CD14-positive monocyte (primary cell): ENCODE data around the gene CARNS1. TPM values are rescaled to one million over a fixed set of nuclear protein-coding genes. Genes with fewer than 3 reads are reported as not detected.

Experiments used
- DNase-seq, 3 donors: peaks; one replicate each; pipeline ENCODE4 v3.0.0-alpha.2; 2011 to 2022
- H2AFZ ChIP-seq: 2 replicates; pipeline ENCODE4 v1.6.0; 2012; ENCODE audit warnings: mild to moderate bottlenecking, low read depth, low read length, inconsistent platforms; ENCODE audit not compliant: insufficient read depth, poor library complexity, severe bottlenecking
- H3K27ac ChIP-seq, 2 donors: 1 replicate in 1 of 2; 2 replicates in 1 of 2; pipeline ENCODE4 v1.5.1; 2012 to 2013; ENCODE audit warnings: low read length in 2 of 2, control low read depth in 1 of 2, inconsistent platforms in 1 of 2, low read depth in 1 of 2, mild to moderate bottlenecking in 1 of 2
- H3K27me3 ChIP-seq, 2 donors: one replicate each; pipeline versions ENCODE4 v1.6.0 to v1.6.1; 2011 to 2013; ENCODE audit warnings: low read length in 2 of 2; ENCODE audit not compliant: control insufficient read depth in 2 of 2, insufficient read depth in 2 of 2
- H3K36me3 ChIP-seq, 2 donors: replicated peaks in 1 of 2; 1 replicate in 1 of 2; 2 replicates in 1 of 2; pipeline versions ENCODE4 v1.5.1 to v1.6.1; 2012 to 2013; ENCODE audit warnings: low read length in 2 of 2, control low read depth in 1 of 2, inconsistent platforms in 1 of 2, mild to moderate bottlenecking in 1 of 2; ENCODE audit not compliant: insufficient read depth in 2 of 2, control insufficient read depth in 1 of 2
- H3K4me1 ChIP-seq, 2 donors: 1 replicate in 1 of 2; 2 replicates in 1 of 2; pipeline versions ENCODE4 v1.5.1 to v1.6.1; 2012 to 2013; ENCODE audit warnings: low read length in 2 of 2, control low read depth in 1 of 2, inconsistent platforms in 1 of 2, mild to moderate bottlenecking in 1 of 2, moderate library complexity in 1 of 2; ENCODE audit not compliant: insufficient read depth in 2 of 2, control insufficient read depth in 1 of 2
- H3K4me2 ChIP-seq: replicated peaks from 2 replicates; pipeline ENCODE3; 2012; ENCODE audit warnings: low read length, moderate library complexity, mild to moderate bottlenecking; ENCODE audit not compliant: poor library complexity, severe bottlenecking; ENCODE audit errors: extremely low read depth
- H3K4me3 ChIP-seq, 3 experiments: fragments of 200-600 bp in 1 of 3; sonication (generic) in 1 of 3; replicated peaks in 1 of 3; 1 replicate in 2 of 3; 2 replicates in 1 of 3; pipeline ENCODE4 v1.5.1; 2011 to 2013; ENCODE audit warnings: low read length in 3 of 3, mild to moderate bottlenecking in 3 of 3, control low read depth in 2 of 3, low read depth in 2 of 3, inconsistent platforms in 1 of 3, moderate library complexity in 1 of 3
- H3K79me2 ChIP-seq: 2 replicates; pipeline ENCODE4 v1.6.0; 2012; ENCODE audit warnings: mild to moderate bottlenecking, control low read depth, inconsistent platforms, low read length, moderate library complexity; ENCODE audit not compliant: insufficient read depth
- H3K9ac ChIP-seq: 2 replicates; pipeline ENCODE4 v1.6.0; 2017; ENCODE audit warnings: low read length, mild to moderate bottlenecking; ENCODE audit not compliant: insufficient read depth, poor library complexity, severe bottlenecking
- H3K9me3 ChIP-seq, 2 donors: replicated peaks in 1 of 2; 1 replicate in 1 of 2; 2 replicates in 1 of 2; pipeline versions ENCODE4 v1.5.1 to v1.6.1; 2012 to 2013; ENCODE audit warnings: low read length in 2 of 2, control low read depth in 1 of 2; ENCODE audit not compliant: control insufficient read depth in 1 of 2, insufficient read depth in 1 of 2
- H4K20me1 ChIP-seq: 2 replicates; pipeline ENCODE4 v1.6.0; 2012; ENCODE audit warnings: mild to moderate bottlenecking, low read length, control low read depth, moderate library complexity; ENCODE audit not compliant: insufficient read depth
- H3K27ac Mint-ChIP-seq, 7 donors: one replicate each; pipeline ENCODE4 v1.8.0; 2020; ENCODE audit warnings: mild to moderate bottlenecking in 7 of 7, mixed read lengths in 7 of 7, moderate library complexity in 6 of 7, inconsistent platforms in 2 of 7
- H3K27me3 Mint-ChIP-seq, 3 donors: one replicate each; pipeline ENCODE4 v1.8.0; 2021 to 2022; ENCODE audit warnings: low read depth in 3 of 3, mild to moderate bottlenecking in 3 of 3, mixed read lengths in 3 of 3, moderate library complexity in 3 of 3, inconsistent platforms in 1 of 3
- H3K36me3 Mint-ChIP-seq, 2 donors: one replicate each; pipeline ENCODE4 v1.8.0; 2020; ENCODE audit warnings: mixed read lengths in 2 of 2, inconsistent platforms in 1 of 2, mild to moderate bottlenecking in 1 of 2
- H3K4me1 Mint-ChIP-seq: one replicate; pipeline ENCODE4 v1.8.0; 2020; ENCODE audit warnings: mild to moderate bottlenecking, mixed read lengths
- H3K4me3 Mint-ChIP-seq, 2 donors: one replicate each; pipeline ENCODE4 v1.8.0; 2020; ENCODE audit warnings: mild to moderate bottlenecking in 2 of 2, mixed read lengths in 2 of 2, moderate library complexity in 1 of 2
- H3K9me3 Mint-ChIP-seq, 7 donors: one replicate each; pipeline ENCODE4 v1.8.0; 2020 to 2022; ENCODE audit warnings: mixed read lengths in 7 of 7, mild to moderate bottlenecking in 6 of 7, moderate library complexity in 6 of 7, inconsistent platforms in 2 of 7
- CTCF ChIP-seq: fragments of 200-600 bp; IDR thresholded peaks from one replicate; pipeline ENCODE4 v1.8.0; 2022; ENCODE audit warnings: antibody characterized with exemption, mild to moderate bottlenecking
- WGBS: methylation state at CpG from one replicate; pipeline ENCODE4 v1.1.5; 2013; ENCODE audit warnings: missing lambda C conversion rate; ENCODE audit not compliant: insufficient coverage; 5-methylcytosine and 5-hydroxymethylcytosine counted together
- intact Hi-C, 2 donors: fragments of 100-400 bp; cut with micrococcal nuclease; formaldehyde crosslinking; loops; one replicate each; pipeline versions ENCODE4 v1.15.0 to v1.15.1; 2023
- polyA plus RNA-seq, 3 donors: library from polyadenylated mRNA; depleted of rRNA in 1 of 3; unstranded in 2 of 3; stranded (reverse) in 1 of 3; fragments of 300-500 nt in 2 of 3; fragments of >200 nt in 1 of 3; fragmentation: Illumina TruSeq in 2 of 3; gene quantifications; 1 replicate in 2 of 3; 2 replicates in 1 of 3; pipeline ENCODE4 v1.2.3, GENCODE V29; 2012 to 2021

The CARNS1 gene
- polyA plus RNA-seq, 3 donors, result 0.09 TPM; not detected in 2

- DNase-seq, result no peak
- Histone ChIP-seq H3K4me1 (peaks cover 30 to 42% of the 10 kb centered on the region in 2 donors), H3K27ac (no peak overlapping the region), H3K27me3 (peaks cover 6 to 50% of the 10 kb centered on the region in 2 donors), H3K9me3 (no peaks in the 10 kb centered on the region), H3K9ac (no peak overlapping the region), H2AFZ (no peak overlapping the region), H4K20me1 (peaks cover 17% of the 10 kb centered on the region), H3K4me2 (no peak overlapping the region), H3K4me3 (no peak overlapping the region), H3K79me2 (no peaks in the 10 kb centered on the region), H3K36me3 (no peaks in the 10 kb centered on the region)
- peaks cover 34% of the 10 kb centered on the region for H3K4me1 Mint-ChIP-seq
- H3K4me3 Mint-ChIP-seq, result peak overlapping the region in 1 of 2 donors; percentile 71
- peaks cover 0 to 12% (median 4%) of the 10 kb centered on the region in 7 donors for H3K9me3 Mint-ChIP-seq
- peaks cover 44 to 71% (median 58%) of the 10 kb centered on the region in 3 donors for H3K27me3 Mint-ChIP-seq
- intact Hi-C loops, result no loop called here
- no peak for TF ChIP-seq CTCF
- no peak overlapping the region for H3K27ac Mint-ChIP-seq
- peaks cover 10 to 15% of the 10 kb centered on the region in 2 donors for H3K36me3 Mint-ChIP-seq
- WGBS, result 80% methylated on average over 1 of the region's 2 CpGs
Measured at GRCh38 chr11:67413266-67413849, 2.1 kb upstream of the CARNS1 start.

- Mint-ChIP-seq H3K36me3 (peaks cover 4 to 8% of the 10 kb centered on the region in 2 donors), H3K9me3 (peaks cover 0 to 12% (median 4%) of the 10 kb centered on the region in 7 donors), H3K27ac (no peak overlapping the region), H3K4me3 (peak overlapping the region in 1 of 2 donors; percentile 75), H3K27me3 (peaks cover 49 to 84% (median 73%) of the 10 kb centered on the region in 3 donors), H3K4me1 (peaks cover 35% of the 10 kb centered on the region)
- no peaks in the 10 kb centered on the region for H3K36me3 ChIP-seq
- peaks cover 6 to 68% of the 10 kb centered on the region in 2 donors for H3K27me3 ChIP-seq
- no peak overlapping the region for H3K4me2 ChIP-seq
- 72% methylated on average over 15 of the region's 21 CpGs for WGBS
- H2AFZ ChIP-seq, result no peak overlapping the region
- H3K9ac ChIP-seq, result no peak overlapping the region
- H4K20me1 ChIP-seq, result no peaks in the 10 kb centered on the region
- H3K4me1 ChIP-seq, result peaks cover 35 to 56% of the 10 kb centered on the region in 2 donors
- intact Hi-C loops, result no loop called here
- TF ChIP-seq CTCF, result no peak
- H3K9me3 ChIP-seq, result no peaks in the 10 kb centered on the region
- no peak overlapping the region for H3K4me3 ChIP-seq
- no peak for DNase-seq
- H3K27ac ChIP-seq, result no peak overlapping the region
- no peaks in the 10 kb centered on the region for H3K79me2 ChIP-seq
Measured at GRCh38 chr11:67416416-67417335, 1.2 kb downstream of the CARNS1 start.
